Transverse colon (tissue), 4 donors: Measurements from ENCODE around the gene CNMD.

ENCODE experiments used
- CTCF ChIP-seq, 5 experiments: fragments of 200-600 bp in 3 of 5; fragments of 450-650 bp in 2 of 5; sonication (generic) in 3 of 5; IDR thresholded peaks; 1 replicate in 2 of 5; 2 replicates in 3 of 5; pipeline ENCODE4 v1.5.1; 2016 to 2017; ENCODE audit warnings: antibody characterized with exemption in 5 of 5, inconsistent platforms in 3 of 5, mild to moderate bottlenecking in 2 of 5, moderate library complexity in 1 of 5
- EP300 ChIP-seq: sonication (generic); formaldehyde crosslinking; IDR thresholded peaks from one replicate; pipeline ENCODE4 v1.6.1; 2017; ENCODE audit warnings: antibody characterized with exemption, low read depth
- POLR2AphosphoS5 ChIP-seq, 3 donors: sonication (generic); formaldehyde crosslinking; IDR thresholded peaks; one replicate each; pipeline ENCODE4 v1.6.1; 2016; ENCODE audit warnings: antibody characterized with exemption in 3 of 3

GRCh38 chr13:52744842-52745375 is 5.3 kb upstream of the CNMD start:
- TF ChIP-seq POLR2AphosphoS5 (IDR thresholded peaks at IDR 0.05) (no peak), EP300 (no peak), CTCF (IDR thresholded peaks at IDR 0.05) (no peak)
